Measurements from ENCODE around the gene TTC36.

Gene TTC36

DNA sequence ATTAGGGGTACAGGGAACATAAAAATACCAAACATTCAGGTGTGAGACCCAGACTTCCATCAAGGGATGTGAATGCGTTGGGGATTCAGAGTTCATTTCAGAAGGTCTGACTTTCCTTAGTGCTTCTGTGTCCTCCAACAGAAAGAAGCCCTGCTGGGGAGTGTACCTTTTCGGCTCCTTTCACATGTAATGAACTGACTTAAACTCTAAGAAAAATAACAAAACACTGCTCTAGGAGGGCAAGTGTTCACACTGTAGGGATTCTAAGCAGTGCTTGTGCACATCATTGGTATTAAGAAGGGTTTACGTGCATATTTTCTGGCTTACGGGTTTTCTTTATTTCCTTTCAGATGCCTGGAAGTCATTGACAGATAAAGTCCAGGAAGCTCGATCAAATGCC is 15.7 kb upstream of the TTC36 start:
- H3K27ac ChIP-seq, result no peak overlapping the region
- TF ChIP-seq, protein P1, sequence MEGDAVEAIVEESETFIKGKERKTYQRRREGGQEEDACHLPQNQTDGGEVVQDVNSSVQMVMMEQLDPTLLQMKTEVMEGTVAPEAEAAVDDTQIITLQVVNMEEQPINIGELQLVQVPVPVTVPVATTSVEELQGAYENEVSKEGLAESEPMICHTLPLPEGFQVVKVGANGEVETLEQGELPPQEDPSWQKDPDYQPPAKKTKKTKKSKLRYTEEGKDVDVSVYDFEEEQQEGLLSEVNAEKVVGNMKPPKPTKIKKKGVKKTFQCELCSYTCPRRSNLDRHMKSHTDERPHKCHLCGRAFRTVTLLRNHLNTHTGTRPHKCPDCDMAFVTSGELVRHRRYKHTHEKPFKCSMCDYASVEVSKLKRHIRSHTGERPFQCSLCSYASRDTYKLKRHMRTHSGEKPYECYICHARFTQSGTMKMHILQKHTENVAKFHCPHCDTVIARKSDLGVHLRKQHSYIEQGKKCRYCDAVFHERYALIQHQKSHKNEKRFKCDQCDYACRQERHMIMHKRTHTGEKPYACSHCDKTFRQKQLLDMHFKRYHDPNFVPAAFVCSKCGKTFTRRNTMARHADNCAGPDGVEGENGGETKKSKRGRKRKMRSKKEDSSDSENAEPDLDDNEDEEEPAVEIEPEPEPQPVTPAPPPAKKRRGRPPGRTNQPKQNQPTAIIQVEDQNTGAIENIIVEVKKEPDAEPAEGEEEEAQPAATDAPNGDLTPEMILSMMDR (conservative IDR thresholded peaks at IDR 0.05), result no peak

DNA sequence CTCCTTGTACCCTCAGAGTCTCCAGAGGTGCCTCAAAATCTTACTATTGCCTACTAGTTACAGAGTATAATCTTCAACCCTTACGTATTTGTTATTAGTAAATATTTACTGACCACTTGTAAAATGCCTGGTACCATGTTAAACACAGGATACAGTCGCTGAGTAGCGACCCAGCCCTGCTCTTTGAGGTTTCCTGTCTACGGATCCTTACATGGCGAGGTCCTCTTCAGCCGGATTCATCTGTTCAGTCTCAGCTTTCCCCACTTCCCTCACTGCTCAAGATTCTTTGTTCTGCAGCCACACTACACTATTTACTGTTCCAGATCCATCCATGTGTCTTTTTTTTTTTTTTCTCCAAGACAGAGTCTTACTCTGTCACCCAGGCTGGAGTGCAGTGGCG is 13.2 kb upstream of the TTC36 start:
- peak overlapping the region; percentile 37 for H3K27ac ChIP-seq
- TF ChIP-seq, protein P1 (conservative IDR thresholded peaks at IDR 0.05), result no peak

DNA sequence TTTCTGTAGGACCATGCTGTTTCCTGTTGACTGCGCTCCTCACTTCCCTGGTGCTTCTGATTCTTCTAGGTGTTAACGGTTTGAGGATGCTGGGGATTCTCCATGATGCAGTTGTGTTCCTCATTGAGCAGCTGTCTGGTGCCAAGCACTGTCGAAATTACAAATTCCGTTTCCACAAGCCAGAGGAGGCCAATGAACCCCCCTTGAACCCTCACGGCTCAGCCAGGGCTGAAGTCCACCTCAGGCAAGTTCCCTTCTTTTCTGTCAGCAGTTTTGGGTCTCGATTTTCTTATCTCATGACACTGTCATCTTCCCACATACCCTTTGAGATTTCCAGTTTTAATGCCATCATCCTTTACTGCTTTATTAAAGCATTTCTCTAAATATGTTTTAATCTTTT is 7.7 kb upstream of the TTC36 start:
- H3K27ac ChIP-seq, result no peak overlapping the region
- TF ChIP-seq, protein P1 (conservative IDR thresholded peaks at IDR 0.05), result no peak

DNA sequence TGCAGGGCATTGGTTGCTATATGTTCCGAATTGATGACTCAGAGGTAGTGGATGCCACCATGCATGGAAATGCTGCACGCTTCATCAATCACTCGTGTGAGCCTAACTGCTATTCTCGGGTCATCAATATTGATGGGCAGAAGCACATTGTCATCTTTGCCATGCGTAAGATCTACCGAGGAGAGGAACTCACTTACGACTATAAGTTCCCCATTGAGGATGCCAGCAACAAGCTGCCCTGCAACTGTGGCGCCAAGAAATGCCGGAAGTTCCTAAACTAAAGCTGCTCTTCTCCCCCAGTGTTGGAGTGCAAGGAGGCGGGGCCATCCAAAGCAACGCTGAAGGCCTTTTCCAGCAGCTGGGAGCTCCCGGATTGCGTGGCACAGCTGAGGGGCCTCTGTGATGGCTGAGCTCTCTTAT is 5.4 kb upstream of the TTC36 start:
- TF ChIP-seq, protein P1 (conservative IDR thresholded peaks at IDR 0.05), result no peak
- no peak overlapping the region for H3K27ac ChIP-seq

DNA sequence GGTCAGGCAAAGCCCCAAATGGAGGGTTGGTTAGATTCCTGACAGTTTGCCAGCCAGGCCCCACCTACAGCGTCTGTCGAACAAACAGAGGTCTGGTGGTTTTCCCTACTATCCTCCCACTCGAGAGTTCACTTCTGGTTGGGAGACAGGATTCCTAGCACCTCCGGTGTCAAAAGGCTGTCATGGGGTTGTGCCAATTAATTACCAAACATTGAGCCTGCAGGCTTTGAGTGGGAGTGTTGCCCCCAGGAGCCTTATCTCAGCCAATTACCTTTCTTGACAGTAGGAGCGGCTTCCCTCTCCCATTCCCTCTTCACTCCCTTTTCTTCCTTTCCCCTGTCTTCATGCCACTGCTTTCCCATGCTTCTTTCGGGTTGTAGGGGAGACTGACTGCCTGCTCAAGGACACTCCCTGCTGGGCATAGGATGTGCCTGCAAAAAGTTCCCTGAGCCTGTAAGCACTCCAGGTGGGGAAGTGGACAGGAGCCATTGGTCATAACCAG is 4.7 kb upstream of the TTC36 start:
- TF ChIP-seq, protein P1 (conservative IDR thresholded peaks at IDR 0.05), result peak; percentile 73
- peak overlapping the region; percentile 1; the same call in 1 of the 2 replicates for H3K27ac ChIP-seq

DNA sequence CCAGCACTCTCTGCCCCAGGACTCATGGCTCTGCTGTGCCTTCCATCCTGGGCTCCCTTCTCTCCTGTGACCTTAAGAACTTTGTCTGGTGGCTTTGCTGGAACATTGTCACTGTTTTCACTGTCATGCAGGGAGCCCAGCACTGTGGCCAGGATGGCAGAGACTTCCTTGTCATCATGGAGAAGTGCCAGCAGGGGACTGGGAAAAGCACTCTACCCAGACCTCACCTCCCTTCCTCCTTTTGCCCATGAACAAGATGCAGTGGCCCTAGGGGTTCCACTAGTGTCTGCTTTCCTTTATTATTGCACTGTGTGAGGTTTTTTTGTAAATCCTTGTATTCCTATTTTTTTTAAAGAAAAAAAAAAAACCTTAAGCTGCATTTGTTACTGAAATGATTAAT is 2.9 kb upstream of the TTC36 start:
- TF ChIP-seq, protein P1 (conservative IDR thresholded peaks at IDR 0.05), result 0 out of 2 replicates have a peak, but pooled peaks have one; percentile 8
- no peak overlapping the region for H3K27ac ChIP-seq

DNA sequence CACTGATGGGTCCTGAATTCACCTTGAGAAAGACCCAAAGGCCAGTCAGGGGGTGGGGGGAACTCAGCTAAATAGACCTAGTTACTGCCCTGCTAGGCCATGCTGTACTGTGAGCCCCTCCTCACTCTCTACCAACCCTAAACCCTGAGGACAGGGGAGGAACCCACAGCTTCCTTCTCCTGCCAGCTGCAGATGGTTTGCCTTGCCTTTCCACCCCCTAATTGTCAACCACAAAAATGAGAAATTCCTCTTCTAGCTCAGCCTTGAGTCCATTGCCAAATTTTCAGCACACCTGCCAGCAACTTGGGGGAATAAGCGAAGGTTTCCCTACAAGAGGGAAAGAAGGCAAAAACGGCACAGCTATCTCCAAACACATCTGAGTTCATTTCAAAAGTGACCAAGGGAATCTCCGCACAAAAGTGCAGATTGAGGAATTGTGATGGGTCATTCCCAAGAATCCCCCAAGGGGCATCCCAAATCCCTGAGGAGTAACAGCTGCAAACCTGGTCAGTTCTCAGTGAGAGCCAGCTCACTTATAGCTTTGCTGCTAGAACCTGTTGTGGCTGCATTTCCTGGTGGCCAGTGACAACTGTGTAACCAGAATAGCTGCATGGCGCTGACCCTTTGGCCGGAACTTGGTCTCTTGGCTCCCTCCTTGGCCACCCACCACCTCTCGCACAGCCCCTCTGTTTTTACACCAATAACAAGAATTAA is 2.4 kb upstream of the TTC36 start:
- TF ChIP-seq, protein P1 (conservative IDR thresholded peaks at IDR 0.05), result no peak
- H3K27ac ChIP-seq, result no peak overlapping the region
